Measurements from ENCODE around the gene CLIC5.
A peak's percentile ranks its signal among the peaks of the same experiment; 100 is the strongest.

Gene CLIC5

DNA sequence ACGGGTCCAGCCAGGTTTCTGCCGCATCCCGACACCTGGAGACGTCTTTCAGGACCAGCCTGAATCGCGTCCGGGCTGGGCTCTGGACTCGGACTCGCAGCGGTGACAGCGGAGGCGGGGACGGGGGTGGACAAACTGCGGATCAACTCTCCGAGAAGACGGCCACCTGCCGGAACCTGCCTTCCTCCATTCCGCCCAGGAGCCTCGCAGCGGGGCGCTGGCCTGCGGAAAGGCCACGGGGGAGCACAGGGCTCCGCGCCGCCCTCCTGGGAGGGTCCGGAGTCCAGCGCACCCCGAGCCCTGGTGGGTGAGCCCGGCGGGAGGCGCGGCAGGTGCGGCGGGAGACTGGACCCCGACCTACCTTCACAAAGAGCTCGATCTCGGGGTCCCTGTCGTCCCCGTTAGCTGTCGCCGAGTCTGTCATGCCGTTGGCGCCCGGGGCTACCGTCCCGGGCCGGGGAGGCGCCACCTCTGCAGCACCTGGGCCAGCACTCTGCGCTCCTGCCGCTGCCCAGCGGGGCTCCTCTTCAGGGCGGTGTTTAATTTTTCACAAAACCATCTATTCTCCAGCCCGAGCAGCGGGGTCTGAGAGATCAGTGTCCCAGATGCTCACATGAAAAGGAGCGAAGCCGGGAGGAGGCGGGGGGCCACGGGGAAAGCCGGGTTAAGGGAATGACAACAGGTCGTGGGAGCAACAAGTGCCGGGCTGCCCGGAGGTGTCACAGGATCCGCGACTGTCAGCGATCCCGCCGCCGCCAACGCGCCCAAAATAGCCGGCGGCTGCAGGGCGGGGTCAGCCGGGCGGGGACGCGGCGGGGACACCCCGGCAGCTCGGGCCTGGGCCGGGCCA lies at the start of gene CLIC5:
Gene CLIC5, minus strand, starts transcription at position 742 of the 850 bp plus-strand sequence. Its CDS starts 318 bp downstream, at position 424.
- peak; percentile 13 for DNase-seq

DNA sequence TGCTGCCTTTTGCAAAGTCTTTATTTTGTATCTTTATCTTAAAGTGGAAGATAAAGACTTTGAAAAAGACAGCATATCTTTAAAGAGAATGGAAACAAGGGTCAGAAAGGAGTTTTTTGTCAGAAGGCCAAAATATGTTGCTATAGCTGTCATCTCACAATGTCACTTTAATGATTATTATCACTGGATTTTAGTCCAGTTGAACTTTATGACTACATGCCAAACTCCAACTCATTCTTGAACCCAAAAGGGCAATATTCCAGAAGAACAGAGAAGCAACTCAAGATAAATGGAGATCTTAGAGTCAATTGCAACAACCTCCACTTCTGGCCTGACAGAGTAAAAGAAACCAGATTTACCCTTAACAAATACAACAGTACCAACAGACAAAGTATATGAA lies 47.3 kb upstream of the CLIC5 start:
- DNase-seq = no peak

DNA sequence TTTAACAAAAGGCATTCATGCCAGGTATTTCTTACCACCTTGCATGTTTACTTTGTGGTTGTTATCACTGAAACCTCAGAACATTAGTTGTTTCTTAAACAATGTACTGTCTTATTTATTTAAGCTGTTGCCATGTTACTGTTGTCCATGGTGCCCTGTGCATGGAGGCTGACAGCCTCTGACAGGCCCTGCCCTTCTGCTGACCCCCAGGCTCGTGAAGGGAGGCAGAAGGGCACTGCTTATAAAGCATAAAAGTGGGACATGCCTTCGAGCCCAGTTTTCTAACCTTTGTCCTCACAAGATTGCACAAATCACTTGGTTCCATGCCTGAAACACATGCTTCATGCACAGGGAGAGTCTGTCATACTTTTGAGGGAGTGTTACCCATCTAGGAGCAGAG lies 46.7 kb upstream of the CLIC5 start:
- no peak for DNase-seq

DNA sequence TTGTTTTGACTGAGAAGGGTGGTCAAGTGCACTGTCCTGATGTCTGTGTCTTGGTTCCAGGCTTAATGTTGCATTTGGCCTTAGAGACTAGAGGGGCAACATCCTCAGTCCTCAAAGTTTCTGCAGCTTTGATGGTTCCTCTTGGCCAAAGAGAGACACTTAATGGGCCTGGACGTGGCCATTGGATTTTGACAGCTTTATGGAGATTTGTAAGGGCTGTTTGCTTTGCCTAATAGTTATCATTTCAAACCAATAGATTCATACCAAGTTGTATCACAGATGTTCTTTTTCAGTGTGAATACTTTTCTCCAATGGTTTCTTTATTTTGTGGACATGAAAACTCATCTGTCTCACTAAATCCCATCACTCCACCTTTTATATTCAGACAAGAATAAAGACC lies 45.8 kb upstream of the CLIC5 start:
- DNase-seq = no peak

DNA sequence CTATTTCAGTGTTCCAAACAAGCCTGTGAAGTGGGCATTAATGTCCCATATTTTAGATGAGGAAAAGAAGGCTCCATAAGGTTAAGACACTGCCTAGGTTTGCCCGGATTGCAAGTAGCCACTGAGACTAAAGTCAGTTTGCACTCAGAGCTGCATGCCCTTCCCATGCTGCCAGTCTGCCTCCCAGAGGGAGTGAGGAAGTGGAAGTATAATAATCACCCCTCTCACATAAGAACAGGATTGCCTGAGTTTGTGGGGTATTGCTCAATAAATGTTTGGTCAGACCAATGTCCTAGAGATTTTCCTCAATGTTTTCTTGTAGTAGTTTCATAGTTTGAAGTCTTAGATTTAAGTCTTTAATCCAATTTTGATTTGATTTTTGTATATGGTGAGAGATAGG lies 43.9 kb upstream of the CLIC5 start:
- DNase-seq = no peak

DNA sequence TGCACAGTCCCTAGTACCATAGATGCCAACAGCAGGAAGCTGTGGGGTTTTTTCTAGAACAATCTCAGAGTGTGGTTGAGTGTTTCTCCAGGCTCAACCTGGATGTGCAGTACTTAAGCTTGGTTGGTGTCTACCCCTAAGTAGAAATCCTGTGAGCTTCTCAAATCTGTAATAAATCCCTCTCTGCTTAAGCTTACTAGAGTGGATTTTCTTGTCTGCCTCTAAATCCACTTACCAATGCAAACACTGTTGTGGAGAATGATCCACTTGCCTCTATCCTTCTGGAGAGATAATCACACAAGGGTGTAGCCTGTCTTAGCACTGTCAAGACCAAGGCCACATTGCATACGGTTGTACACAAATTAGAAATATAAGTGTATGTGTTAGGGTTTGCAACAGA lies 43.3 kb upstream of the CLIC5 start:
- no peak for DNase-seq

DNA sequence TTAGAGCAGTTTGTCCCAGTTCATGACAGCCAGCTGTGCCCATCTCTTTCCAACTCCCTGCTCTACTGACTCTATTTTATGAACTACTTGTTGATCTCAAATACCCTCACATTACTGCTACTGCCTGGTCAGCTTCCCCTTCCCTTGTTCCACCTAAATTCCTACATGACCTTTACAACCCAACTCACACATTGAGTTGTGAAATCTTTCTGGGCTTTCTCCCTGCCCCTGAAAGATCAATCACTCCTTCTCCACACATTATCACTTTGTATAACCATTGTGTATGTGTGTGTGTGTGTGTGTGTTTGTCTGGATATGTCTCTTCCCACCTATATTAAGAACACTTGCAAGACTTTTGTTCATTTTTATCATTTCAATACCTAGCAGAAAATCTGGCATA lies 42.1 kb upstream of the CLIC5 start:
- no peak for DNase-seq

DNA sequence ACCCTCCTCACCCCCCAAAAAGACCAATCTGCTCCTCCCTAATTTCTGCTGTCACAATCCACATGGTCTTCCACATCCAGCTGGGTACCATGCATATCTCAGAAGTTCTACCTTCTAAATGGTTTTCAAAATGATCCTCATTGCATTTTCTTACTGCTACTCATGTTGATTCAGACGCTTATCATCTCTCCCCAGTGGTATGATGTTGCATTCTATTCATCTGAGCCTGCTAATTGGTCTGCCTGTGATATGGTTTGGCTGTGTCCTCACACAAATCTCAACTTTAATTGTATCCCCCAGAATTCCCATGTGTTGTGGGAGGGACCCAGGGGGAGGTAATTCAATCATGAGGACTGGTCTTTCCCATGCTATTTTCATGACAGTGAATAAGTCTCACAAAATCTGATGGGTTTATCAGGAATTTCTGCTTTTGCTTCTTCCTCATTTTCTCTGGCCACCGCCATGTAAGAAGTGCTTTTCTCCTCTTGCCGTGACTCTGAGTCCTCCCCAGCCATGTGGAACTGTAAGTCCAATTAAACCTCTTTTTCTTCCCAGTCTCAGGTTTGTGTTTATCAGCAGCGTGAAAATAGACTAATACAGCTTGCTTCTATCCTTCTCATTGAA lies 41.4 kb upstream of the CLIC5 start:
- DNase-seq = no peak

DNA sequence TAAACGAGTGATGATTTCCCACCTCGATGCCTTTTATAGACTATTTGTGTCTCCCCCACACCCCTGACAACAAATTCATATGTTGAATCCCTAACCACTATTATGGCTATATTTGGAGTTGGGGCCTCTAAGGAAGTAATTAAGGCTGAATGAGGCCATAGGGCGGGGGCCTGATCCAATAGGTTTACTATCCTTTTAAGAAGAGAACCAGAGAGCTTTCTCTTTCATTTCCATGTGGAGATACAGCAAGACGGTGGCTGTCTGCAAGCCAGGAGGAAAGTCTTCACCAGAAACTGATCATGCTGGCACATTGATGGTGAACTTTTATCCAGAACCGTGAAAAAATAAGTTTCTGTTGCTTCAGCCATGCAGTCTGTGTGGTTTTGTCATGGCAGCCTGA lies 38.9 kb upstream of the CLIC5 start:
- DNase-seq = no peak

DNA sequence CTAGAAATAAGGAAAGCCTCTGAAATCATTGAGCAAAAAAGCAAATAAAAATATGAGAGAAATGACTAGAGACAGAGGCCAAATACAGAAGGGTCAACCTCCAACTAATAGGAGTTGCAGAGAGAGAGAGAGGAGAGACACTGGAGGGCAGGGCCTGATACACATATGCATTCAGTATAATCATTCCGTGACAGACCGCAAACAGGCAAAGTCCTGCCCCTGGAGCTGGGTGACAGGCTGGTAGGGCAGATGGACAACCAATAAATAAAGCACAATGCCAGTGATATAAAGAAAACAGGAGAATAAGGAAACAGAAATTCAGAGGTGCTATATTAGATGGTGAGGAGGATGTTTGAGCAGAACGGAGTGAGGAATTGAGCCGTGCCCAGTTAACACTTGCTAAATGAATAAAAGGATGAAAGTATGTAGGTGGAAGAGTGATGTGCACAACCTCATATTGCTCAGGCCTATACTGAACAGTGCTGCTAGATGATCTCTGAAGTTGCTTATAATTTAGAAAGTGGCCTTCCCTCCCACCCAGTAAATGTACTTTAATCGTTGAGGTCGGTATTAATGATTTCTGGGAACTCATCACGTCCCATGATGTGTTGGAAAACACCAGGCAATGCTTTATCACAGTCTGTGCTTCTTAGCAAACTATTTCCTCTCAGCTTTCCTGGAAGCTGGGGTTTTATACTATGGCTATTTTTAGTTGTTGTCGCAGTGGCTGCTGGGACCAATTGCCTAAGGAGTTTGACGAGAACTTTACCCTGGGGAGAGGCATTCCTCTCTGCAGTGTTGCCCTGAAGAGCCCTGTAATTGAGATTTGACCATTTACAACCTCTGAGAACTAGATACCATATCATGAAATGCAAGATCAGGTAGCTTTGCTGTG lies 37.6 kb upstream of the CLIC5 start:
- no peak for DNase-seq

DNA sequence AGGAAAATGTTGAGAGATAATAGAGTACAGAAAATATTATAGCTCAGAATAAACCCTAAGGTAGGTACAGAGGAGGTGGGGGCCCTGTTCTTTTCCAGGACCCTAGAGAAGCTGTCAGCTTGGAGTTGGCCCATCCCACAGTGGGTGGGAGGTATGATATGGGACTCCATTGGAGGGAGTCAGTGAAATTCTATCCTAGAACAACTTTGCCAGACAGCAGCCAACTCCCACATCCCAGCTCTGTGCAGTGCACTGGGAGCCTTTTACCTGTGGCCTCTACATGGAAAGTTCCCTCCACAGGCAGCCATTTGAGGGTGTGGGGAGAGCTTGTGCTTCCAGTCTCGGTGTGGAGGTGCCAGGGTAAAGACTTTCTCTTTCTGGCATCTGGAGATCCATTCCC lies 36.8 kb upstream of the CLIC5 start:
- DNase-seq = no peak

DNA sequence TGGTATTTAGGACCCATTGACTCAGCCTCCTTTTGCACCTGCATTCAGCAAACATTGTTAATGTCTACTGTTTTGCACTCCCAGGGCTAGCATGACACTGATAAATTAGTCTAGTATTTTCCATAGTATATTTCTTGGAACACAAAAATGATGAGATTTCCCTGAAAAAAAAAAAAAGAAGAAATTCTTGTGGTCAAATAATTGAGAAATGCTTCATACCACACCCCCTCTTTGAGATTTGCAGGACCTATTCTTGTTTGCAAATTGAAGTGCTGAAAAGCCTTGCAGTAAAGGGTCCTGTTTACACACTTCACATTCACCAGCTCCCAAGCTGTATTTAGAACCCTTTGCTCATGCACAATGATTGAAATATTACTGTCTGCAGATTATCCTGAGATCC lies 36.3 kb upstream of the CLIC5 start:
- DNase-seq = no peak

DNA sequence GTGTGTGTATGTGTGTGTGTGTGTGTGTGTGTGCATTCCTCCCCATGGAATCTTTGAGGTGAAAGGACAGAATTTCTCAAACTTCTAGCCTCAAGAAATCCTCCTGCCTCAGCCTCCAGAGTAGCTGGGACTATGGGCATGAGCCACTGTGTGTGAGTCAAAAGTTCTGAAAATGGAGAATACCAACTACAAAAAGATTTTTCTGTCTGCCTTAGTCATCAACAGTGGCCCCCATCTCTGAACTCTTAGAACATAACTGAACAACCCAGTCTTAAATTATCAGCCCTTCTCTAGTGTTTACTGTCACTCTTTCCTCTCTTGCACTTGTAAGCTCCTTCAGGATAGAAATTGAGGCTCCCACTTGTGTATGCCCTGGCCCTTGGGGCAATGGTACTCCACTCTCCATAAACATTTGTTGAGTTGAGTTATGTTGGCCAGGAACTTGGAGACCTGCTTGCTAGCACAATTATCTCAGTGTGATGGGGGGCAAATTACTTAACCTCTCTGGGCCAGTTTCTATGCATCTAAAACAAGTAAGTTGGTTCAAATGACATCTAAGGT lies 35.3 kb upstream of the CLIC5 start:
- DNase-seq = no peak

DNA sequence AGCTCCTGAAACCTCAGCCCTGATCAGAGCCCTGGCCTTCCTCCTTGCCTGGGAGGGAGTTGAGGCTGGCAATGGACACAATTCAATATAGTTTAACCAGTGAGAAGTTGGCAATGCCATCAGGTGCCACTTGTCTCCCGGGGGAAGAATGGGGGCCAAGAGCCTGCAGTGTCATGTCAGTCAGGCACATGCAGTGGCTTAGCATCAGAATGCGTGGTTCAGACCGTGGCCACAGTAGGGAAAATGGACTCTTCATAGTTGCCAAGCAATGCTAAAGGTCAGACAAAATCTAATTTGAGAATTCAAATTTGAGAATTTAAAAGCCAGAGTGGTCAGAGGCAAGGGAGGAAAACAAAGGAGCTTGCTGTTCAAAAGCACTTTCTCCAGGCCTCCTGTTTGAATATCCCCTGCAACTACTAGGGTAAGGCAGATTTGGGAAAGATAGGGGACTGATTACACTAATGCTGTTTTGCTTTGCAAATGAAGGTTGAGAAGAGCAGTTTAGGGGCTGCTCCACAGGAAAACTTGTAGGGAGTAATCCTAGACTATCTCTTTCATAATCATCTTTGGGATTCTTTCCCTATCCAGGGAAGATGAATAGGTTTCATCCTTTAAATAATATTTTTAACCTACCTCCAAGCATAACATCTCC lies 33.1 kb upstream of the CLIC5 start:
- no peak for DNase-seq

DNA sequence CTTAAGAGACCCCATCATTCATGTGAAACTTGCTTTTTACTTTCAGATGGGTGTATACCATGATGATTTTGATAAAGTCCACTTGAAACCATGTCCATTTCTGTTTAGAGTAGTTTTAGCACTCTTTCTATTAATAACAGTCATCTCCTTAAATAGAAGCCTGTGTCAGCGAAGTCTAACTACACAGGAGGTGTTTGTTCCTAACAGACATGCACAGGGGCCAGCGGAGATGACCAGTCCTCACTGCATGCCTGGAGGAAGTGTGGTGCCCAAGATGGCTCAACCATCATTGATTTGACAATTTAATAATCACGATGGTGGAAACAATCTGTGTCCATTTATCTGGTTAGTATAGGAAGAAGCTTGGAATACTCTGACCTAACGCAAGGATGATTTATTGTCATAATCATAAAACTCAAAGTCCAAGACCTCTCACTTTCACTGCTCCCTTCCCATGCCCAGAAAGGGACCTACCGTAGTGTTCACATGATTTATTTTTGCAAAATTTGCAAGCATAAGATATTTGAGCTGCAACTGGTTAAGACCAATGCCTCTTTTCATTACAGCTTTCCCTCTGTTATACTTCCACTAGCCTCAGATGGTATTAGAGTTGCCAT lies 31.0 kb upstream of the CLIC5 start:
- DNase-seq = no peak

DNA sequence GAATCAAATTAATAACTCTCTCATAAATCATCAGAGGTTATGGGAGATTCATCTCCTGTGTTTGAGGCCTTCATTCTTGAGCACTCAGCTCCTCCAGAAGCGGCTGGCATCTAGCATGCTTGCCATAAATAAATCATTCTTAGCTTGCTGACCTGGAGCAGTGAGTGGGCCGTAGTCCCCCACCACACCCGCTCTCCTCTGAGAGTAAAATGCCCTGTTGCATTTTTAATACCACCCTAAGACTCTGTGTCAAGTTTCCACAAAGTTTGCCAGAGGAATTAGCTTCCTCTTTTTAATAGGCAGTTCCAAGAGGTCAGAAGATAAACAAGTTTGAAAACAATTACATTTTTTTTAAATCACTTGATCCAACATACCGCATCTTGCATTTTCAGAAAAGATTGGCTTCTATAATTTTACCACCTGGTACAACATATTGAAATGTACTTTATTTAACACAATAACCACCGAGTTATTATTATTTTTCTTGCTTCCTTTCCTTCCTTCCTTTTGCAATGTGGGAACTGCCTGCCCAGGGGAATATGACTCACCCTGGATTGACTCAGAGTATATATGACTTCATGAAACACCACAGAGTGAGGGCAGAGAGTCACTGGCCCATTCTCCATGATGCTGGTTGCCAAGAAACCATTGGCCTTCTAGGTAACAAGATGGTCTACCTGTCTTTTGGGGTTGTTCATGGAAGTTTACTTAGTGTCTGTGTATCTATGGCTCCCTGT lies 29.4 kb upstream of the CLIC5 start:
- DNase-seq = peak; percentile 6

DNA sequence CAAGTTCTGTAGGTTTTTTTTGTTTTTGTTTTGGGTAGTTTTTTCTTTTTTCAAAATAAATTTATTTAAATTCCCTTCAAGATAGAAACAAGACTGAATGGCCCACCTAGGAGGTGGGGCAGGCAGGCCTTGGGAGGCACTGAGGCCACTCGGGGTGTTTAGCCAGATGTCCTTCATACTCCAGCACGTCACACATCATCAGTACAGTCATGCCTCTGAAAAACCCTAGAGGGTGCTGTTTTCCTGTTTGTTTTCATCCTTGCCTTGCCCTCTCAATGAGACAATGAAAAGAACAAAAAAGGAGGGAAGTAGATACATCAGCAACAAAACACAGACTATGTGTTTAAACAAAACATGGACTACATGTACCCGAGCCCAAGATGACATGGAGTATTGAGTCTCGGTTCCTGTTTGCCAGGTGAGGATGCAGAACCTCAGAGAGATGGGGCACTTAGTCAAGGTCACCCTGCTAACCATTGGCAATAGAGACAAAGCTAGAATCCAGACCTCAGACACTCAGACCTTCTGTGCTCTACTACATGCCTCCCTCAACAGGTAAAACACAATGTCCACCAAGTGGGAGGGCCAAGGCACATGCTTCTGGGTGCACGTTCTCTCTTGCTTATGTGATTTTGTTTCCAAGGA lies 26.8 kb upstream of the CLIC5 start:
- DNase-seq = peak; percentile 31

DNA sequence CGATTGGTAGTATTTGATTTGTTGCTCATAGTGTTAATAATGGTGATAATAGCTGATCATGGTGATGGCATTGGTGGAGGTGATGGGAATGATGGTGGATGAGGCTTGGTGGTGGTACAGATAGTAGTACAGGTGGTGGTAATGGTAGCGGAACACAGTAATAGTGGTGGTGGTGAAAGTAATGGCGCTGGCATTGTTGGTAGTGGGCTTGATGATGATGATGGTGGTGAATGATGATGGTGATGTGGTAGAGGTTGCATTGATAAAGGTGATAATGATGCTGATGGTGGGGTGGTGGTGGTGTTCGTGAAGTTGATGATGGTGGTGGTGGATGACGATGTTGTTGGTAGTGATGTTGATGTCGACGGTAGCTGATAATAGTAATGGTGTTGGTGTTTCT lies 24.6 kb upstream of the CLIC5 start:
- DNase-seq = no peak

DNA sequence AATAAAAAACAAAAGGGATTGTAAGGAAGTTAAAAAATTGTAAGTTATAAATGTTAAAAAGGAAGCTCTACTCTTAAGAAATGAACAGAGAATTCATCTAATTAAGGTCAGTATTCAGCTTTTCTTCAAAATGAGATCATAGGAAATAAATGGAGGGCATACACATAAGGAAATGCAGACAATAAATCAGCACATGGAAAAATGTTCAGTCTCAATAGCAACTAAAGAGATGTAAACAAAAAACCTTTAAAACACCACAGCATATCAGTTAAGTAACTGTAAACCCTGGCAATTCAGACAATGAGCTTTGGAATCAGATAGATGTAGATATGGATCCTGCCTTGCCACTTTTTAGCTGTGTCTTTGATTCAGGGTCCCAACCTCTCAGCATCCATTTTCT lies 24.0 kb upstream of the CLIC5 start:
- DNase-seq = no peak

DNA sequence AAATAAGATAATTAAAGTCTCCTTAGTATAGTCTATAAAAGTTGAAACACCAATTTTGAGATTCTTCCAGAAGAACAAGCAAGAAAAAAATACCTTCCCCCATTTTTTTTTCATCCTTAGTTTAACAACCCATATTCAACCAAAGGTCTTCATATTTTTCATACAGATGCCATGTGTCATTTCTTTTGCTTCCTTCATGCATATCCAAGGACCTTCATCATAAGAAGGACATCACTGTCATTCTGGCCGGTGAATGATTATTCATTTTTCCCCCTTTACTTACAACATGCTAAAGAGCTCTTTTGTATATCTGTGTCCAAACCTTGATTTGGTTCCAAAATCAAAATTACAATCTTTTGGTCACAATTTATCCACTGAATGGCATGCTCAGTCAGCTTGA lies 21.3 kb upstream of the CLIC5 start:
- DNase-seq = no peak

DNA sequence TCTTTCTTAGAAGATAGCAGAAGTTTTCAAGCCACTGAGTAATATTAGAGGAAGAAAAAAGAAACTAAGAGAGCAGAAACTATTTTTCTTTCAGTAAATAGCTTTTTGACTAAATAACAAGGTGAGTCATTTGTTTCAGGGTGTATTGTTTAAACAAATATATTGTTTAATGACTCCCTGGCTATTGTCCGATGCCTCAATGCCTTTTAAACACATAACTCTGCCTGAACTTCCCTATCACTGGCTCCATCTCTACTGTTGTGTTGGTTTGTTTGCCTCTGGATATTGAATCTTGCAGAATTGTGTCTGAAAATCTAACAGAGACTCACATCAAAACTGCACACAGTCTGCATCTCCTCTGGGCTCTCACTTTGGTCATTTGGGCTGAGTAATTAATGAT lies 19.6 kb upstream of the CLIC5 start:
- DNase-seq = no peak

Measured in CD4-positive, alpha-beta T cell treated with Interleukin-4 for 4 hours (primary cell).